GM10248 (cell line): Measurements from ENCODE around the gene ENTPD6.
"Not testable (repeated sequence)": the region's sequence is repeated elsewhere in the genome, so short reads cannot be mapped to it uniquely, and the experiment has no call there.

Experiments
- CTCF ChIA-PET: fragments of 300-600 bp; sonication (Branson Sonifier 250); formaldehyde crosslinking; extraction: SDS; loops from one replicate; lab custom pipeline; 2021; ENCODE audit warnings: antibody characterized with exemption; lab: Yijun Ruan, JAX
- POLR2A ChIA-PET: fragments of 350-650 bp; sonication (Branson Sonifier 250); formaldehyde crosslinking; extraction: SDS; loops from one replicate; lab custom pipeline; 2020; ENCODE audit warnings: antibody characterized with exemption; lab: Yijun Ruan, JAX
- DNase-seq: peaks from one replicate; pipeline ENCODE4 v3.0.0; 2012; ENCODE audit errors: extremely low spot score
- CTCF ChIP-seq: IDR thresholded peaks from 2 replicates; pipeline ENCODE4 v1.5.1; 2012; ENCODE audit warnings: mild to moderate bottlenecking, low read depth; ENCODE audit errors: extremely low read depth, missing control alignments, control extremely low read depth

ENTPD6 gene

DNA sequence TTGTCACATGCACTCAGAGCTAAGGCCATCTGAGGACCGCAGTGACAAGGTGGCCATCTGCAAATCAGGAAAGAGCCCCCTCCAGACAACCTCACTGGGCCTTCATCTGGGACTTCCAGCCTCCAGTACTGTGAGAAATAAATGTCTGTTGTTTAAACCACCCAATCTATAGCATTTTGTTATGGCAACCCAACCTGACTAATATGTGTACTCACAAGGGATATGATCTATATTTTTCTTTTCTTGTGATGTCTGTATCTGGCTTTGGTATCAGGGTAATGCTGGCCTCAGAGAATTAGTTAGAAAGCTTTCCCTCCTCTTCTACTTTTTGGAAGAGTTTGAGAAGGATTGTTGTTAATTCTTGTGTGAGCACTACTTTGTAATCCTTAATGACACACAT is 37.5 kb upstream of the ENTPD6 start:
- DNase-seq, result no peak
- ChIA-PET CTCF (no interaction called here), POLR2A (no interaction called here)
- no peak for TF ChIP-seq CTCF

- no peak for TF ChIP-seq CTCF
- CTCF ChIA-PET, result interaction anchor here (0.7 to 1.4 kb wide), 5 partner anchors 11 to 239 kb away, joined by 3 to 4 read pairs (median 4); no protein-coding TSS in a partner anchor
- no peak for DNase-seq
- POLR2A ChIA-PET, result no interaction called here
Observed at GRCh38 chr20:25160467-25160866, 35.0 kb upstream of the ENTPD6 start.

DNA sequence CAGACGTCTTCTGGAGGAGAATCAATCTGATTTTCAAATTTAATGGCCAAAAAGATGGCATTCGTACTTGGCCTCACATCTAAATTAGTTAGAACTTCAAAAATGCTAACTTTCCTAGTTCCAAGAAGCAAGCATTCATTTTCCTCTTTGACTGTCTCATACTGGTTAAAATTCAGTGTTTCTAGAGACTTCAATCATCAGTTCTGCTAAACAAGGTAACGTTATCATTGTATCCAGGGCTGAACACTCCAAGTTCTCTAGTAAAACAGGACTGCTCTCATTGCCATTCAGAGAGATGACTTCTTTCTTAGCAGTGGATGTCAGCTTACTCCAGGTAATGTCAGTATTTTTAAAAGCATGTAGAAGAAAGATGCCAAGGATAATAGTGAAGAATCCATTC is 34.6 kb upstream of the ENTPD6 start:
- no peak for TF ChIP-seq CTCF
- ChIA-PET POLR2A (no interaction called here), CTCF (interaction anchor here (0.7 to 1.4 kb wide), 5 partner anchors 12 to 239 kb away, joined by 3 to 4 read pairs (median 4); no protein-coding TSS in a partner anchor)
- DNase-seq, result no peak

GRCh38 chr20:25165128-25165527 is 30.4 kb upstream of the ENTPD6 start:
- ChIA-PET POLR2A (no interaction called here), CTCF (interaction anchor here (1.1 to 1.7 kb wide), 3 partner anchors 9 to 33 kb away, joined by 3 to 4 read pairs (median 3); no protein-coding TSS in a partner anchor)
- no peak for TF ChIP-seq CTCF
- DNase-seq, result no peak

DNA sequence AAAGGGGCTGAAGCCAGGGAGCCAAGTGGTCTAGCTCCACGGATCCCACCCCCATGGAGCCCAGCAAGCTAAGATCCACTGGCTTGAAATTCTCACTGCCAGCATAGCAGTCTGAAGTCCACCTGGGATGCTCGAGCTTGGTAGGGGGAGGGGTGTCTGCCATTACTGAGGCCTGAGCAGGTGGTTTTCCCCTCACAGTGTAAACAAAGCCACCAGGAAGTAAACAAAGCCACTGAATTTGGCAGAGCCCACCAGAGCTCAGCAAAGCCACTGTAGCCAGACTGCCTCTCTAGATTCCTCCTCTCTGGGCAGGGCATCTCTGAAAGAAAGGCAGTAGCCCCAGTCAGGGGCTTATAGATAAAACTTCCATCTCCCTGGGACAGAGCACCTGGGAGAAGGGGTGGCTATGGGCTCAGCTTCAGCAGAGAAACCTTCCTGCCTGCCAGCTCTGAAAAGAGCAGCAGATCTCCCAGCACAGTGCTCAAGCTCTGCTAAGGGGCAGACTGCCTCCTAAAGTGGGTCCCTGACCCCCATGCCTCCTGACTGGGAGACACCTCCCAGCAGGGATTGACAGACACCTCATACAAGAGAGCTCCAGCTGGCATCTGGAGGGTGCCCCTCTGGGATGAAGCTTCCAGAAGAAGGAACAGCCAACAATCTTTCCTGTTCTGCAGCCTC is 29.3 kb upstream of the ENTPD6 start:
- not testable (repeated sequence) for DNase-seq

DNA sequence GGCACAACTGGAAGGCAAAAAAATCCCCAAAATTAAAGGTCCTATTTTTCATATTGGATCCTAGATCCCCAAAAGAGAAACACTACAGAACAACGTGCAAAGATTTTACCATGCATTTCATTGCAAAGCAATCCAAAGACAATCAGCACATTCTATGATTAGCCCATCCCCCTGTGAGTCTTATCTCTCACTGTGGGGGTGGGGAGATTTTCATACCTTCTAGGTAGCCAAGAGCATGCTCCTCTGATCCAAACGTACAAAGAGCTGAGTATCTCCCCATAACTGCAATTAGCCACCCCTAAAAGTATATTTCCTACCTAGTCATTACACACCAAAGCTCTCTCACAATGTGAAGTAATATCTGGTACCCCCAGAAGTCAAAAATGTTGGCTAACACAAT is 22.2 kb upstream of the ENTPD6 start:
- CTCF ChIA-PET, result interaction anchor here (0.9 kb wide), 1 partner anchor 22 kb away, joined by 3 read pairs; no protein-coding TSS in a partner anchor
- TF ChIP-seq CTCF, result no peak
- POLR2A ChIA-PET, result no interaction called here
- no peak for DNase-seq

More for the DNA sequence above, 29.3 kb upstream of the ENTPD6 start:
- CTCF ChIA-PET, result interaction anchor here (0.9 to 1.7 kb wide), 3 partner anchors 8 to 12 kb away, joined by 3 to 4 read pairs (median 3); no protein-coding TSS in a partner anchor
- POLR2A ChIA-PET, result not testable (repeated sequence)

- TF ChIP-seq CTCF, result no peak
- DNase-seq, result no peak
- CTCF ChIA-PET, result interaction anchor here (0.9 to 1.1 kb wide), 2 partner anchors 9 to 23 kb away, joined by 3 read pairs; no protein-coding TSS in a partner anchor
- POLR2A ChIA-PET, result no interaction called here
Observed at GRCh38 chr20:25173886-25174308, 21.6 kb upstream of the ENTPD6 start.
